Esophagus squamous epithelium (tissue), 5 donors: ENCODE measurements around the gene HP1BP3. TPM values are rescaled to one million over a fixed set of nuclear protein-coding genes. Genes with fewer than 3 reads are reported as not detected.

Experiments
- DNase-seq: peaks from one replicate; lab custom pipeline; 2025; lab: John Stamatoyannopoulos, UW
- H3K27ac ChIP-seq, 4 donors: fragments of 200-600 bp; sonication (generic); one replicate each; pipeline ENCODE4 v1.5.1; 2016 to 2019; ENCODE audit warnings: mild to moderate bottlenecking in 1 of 4
- H3K27me3 ChIP-seq, 4 donors: fragments of 200-600 bp; sonication (generic); 1 replicate in 3 of 4; 2 replicates in 1 of 4; pipeline versions ENCODE4 v1.5.1 to v1.6.0; 2017 to 2021; ENCODE audit warnings: antibody characterized with exemption in 1 of 4
- H3K36me3 ChIP-seq, 3 donors: fragments of 200-600 bp; sonication (generic); one replicate each; pipeline ENCODE4 v1.5.1; 2016 to 2019
- H3K4me1 ChIP-seq, 3 donors: fragments of 200-600 bp; sonication (generic); one replicate each; pipeline ENCODE4 v1.5.1; 2017 to 2019
- H3K4me3 ChIP-seq, 4 donors: fragments of 200-600 bp; sonication (generic); 1 replicate in 3 of 4; 2 replicates in 1 of 4; pipeline ENCODE4 v1.5.1; 2016 to 2019; ENCODE audit warnings: mild to moderate bottlenecking in 2 of 4, moderate library complexity in 1 of 4
- H3K9me3 ChIP-seq, 3 donors: fragments of 200-600 bp; sonication (generic); one replicate each; pipeline ENCODE4 v1.5.1; 2016 to 2019
- POLR2A ChIP-seq, 4 donors: fragments of 450-650 bp; IDR thresholded peaks; one replicate each; pipeline ENCODE4 v1.6.1; 2017; ENCODE audit warnings: antibody characterized with exemption in 4 of 4, mild to moderate bottlenecking in 4 of 4, moderate library complexity in 3 of 4
- WGBS, 2 donors: methylation state at CpG; one replicate each; pipeline ENCODE4 v1.1.5; 2018; 5-methylcytosine and 5-hydroxymethylcytosine counted together
- intact Hi-C: fragments of 100-400 bp; cut with DNase I; formaldehyde crosslinking; loops from one replicate; pipeline ENCODE4 v1.15.0; 2022
- total RNA-seq, 4 donors: library from RNA; depleted of rRNA; stranded (reverse); fragments of >200 nt; gene quantifications; one replicate each; pipeline ENCODE4 v1.1.0, GENCODE V29; 2016
- TF ChIP-seq, protein P1 (sequence below), 6 experiments: fragments of 450-650 bp in 4 of 6; fragments of 200-600 bp in 2 of 6; sonication (generic) in 2 of 6; IDR thresholded peaks; one replicate each; pipeline ENCODE4 v1.5.1; 2016 to 2019; ENCODE audit warnings: antibody characterized with exemption in 6 of 6, mild to moderate bottlenecking in 4 of 6, moderate library complexity in 4 of 6
- donor health status: DM: yes; HTN: yes; CAD: no.

HP1BP3 gene, protein sequence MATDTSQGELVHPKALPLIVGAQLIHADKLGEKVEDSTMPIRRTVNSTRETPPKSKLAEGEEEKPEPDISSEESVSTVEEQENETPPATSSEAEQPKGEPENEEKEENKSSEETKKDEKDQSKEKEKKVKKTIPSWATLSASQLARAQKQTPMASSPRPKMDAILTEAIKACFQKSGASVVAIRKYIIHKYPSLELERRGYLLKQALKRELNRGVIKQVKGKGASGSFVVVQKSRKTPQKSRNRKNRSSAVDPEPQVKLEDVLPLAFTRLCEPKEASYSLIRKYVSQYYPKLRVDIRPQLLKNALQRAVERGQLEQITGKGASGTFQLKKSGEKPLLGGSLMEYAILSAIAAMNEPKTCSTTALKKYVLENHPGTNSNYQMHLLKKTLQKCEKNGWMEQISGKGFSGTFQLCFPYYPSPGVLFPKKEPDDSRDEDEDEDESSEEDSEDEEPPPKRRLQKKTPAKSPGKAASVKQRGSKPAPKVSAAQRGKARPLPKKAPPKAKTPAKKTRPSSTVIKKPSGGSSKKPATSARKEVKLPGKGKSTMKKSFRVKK
- total RNA-seq: 100 to 1,000 TPM in 3 of 4 donors, 10 to 100 TPM in 1; 81.4 to 225 (median 140) TPM

- H3K9me3 ChIP-seq: no peaks in the 10 kb centered on the region
- peak within 1 kb of the TSS; percentile 94 to 100 (median 98) for H3K27ac ChIP-seq
- H3K4me1 ChIP-seq: peaks cover 3 to 43% (median 18%) of the 10 kb centered on the region in 3 donors
- intact Hi-C loops: no loop called here
- no peaks in the 10 kb centered on the region for H3K27me3 ChIP-seq
- no peaks in the 10 kb centered on the region for H3K36me3 ChIP-seq
- TF ChIP-seq, protein P1, sequence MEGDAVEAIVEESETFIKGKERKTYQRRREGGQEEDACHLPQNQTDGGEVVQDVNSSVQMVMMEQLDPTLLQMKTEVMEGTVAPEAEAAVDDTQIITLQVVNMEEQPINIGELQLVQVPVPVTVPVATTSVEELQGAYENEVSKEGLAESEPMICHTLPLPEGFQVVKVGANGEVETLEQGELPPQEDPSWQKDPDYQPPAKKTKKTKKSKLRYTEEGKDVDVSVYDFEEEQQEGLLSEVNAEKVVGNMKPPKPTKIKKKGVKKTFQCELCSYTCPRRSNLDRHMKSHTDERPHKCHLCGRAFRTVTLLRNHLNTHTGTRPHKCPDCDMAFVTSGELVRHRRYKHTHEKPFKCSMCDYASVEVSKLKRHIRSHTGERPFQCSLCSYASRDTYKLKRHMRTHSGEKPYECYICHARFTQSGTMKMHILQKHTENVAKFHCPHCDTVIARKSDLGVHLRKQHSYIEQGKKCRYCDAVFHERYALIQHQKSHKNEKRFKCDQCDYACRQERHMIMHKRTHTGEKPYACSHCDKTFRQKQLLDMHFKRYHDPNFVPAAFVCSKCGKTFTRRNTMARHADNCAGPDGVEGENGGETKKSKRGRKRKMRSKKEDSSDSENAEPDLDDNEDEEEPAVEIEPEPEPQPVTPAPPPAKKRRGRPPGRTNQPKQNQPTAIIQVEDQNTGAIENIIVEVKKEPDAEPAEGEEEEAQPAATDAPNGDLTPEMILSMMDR (IDR thresholded peaks at IDR 0.05): peak in 1 of 6 experiments; percentile 5
- peak in 2 of 4 donors; percentile 48 to 73 for TF ChIP-seq POLR2A (IDR thresholded peaks at IDR 0.05)
- H3K4me3 ChIP-seq: peak within 1 kb of the TSS; percentile 75 to 99 (median 94)
- 0 to 14% methylated on average over 1 to 3 of the region's 99 CpGs for WGBS, 2 donors
- peak; percentile 26 for DNase-seq
Measured at GRCh38 chr1:20787029-20787839, at the start of gene HP1BP3. TSS of gene HP1BP3 (minus strand) at chr1:20787307. CDS start at chr1:20780440, 6,867 bp downstream.

DNA sequence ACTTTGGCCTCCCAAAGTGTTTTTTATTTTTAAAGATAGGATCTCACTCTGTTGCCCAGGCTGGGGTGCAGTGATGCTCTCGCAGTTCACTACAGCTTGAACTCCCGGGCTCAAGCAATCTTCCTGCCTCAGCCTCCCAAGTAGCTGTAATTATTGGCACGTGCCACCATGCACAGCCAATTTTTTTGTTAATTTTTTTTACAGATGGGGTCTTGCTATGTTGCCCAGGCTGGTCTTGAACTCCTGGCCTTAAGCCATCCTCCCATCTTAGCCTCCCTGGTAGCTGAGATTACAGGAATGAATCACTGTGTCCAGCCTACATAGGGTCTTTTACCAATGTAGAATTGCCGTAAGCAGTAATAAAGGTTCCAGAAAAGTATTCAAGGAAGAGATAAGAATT is 49.1 kb upstream of the HP1BP3 start:
- 90 to 94% methylated on average over 4 of the region's 4 CpGs for WGBS, 2 donors
- DNase-seq: no peak
- Histone ChIP-seq H3K27me3 (no peaks in the 10 kb centered on the region), H3K36me3 (peaks cover 0 to 63% (median 4%) of the 10 kb centered on the region in 3 donors), H3K4me1 (no peaks in the 10 kb centered on the region), H3K9me3 (no peaks in the 10 kb centered on the region), H3K4me3 (no peak overlapping the region), H3K27ac (no peak overlapping the region)
- intact Hi-C loops: no loop called here
- no peak for TF ChIP-seq POLR2A (IDR thresholded peaks at IDR 0.05)
- TF ChIP-seq, protein P1 (IDR thresholded peaks at IDR 0.05): no peak

DNA sequence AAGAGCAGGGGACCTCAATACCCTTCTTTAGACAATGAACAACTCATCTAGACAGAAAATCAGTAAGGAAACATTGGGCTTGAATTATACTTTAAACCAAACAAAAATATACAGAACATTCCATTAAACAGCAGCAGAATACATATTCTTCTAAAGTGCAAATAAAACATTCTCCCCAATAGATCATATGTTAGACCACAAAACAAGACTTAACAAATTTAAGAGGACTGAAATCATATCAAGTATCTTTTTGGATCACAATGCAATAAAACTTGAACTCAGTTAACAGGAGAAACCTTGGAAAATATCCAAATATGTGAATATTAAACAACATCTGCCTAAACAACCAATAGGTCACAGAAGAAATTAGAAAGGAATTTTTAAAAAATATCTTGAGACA is 47.7 kb upstream of the HP1BP3 start:
- peaks cover 0 to 51% (median 4%) of the 10 kb centered on the region in 3 donors for H3K36me3 ChIP-seq
- H3K9me3 ChIP-seq: no peaks in the 10 kb centered on the region
- no peak for DNase-seq
- H3K4me3 ChIP-seq: no peak overlapping the region
- H3K27ac ChIP-seq: no peak overlapping the region
- TF ChIP-seq, protein P1 (IDR thresholded peaks at IDR 0.05): no peak
- no peak for TF ChIP-seq POLR2A (IDR thresholded peaks at IDR 0.05)
- H3K4me1 ChIP-seq: no peaks in the 10 kb centered on the region
- intact Hi-C loops: no loop called here
- H3K27me3 ChIP-seq: no peaks in the 10 kb centered on the region

DNA sequence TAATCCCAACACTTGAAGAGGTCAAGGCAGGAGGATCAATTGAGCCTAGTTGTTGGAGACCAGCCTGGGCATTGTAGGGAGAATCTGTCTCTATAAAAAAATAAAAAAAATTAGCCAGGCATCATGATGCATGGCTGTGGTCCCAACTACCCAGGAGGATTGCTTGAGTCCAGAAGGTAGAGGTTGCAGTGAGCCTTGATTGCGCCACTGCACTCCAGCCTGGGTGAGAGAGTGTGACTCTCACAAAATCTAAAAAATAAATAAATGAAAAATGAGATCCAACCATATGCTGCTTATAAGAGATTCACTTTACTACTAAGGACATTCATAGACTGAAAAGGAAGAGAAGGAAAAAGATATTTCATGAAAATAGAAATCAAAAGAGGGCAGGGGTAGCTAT is 47.1 kb upstream of the HP1BP3 start:
- Histone ChIP-seq H3K36me3 (peaks cover 0 to 48% (median 4%) of the 10 kb centered on the region in 3 donors), H3K4me1 (no peaks in the 10 kb centered on the region), H3K4me3 (no peak overlapping the region), H3K27ac (no peak overlapping the region), H3K27me3 (no peaks in the 10 kb centered on the region), H3K9me3 (no peaks in the 10 kb centered on the region)
- intact Hi-C loops: no loop called here
- TF ChIP-seq POLR2A (IDR thresholded peaks at IDR 0.05): no peak
- TF ChIP-seq, protein P1 (IDR thresholded peaks at IDR 0.05): no peak
- 92 to 100% methylated on average over 1 of the region's 1 CpG for WGBS, 2 donors
- no peak for DNase-seq
